DND-41 (cell line): ENCODE data around the gene RPS4Y1.

Source experiments
- EZH2 ChIP-seq: IDR thresholded peaks from 3 replicates; pipeline ENCODE4 v1.6.1; 2012; ENCODE audit warnings: borderline replicate concordance, low read depth, mild to moderate bottlenecking, moderate library complexity, low read length, inconsistent platforms; ENCODE audit not compliant: severe bottlenecking
- TF ChIP-seq, protein P1 (sequence below): IDR thresholded peaks from 2 replicates; pipeline ENCODE4 v1.5.1; 2012; ENCODE audit warnings: borderline replicate concordance, low read length, moderate library complexity, mild to moderate bottlenecking; ENCODE audit not compliant: poor library complexity, severe bottlenecking; ENCODE audit errors: extremely low read depth

DNA sequence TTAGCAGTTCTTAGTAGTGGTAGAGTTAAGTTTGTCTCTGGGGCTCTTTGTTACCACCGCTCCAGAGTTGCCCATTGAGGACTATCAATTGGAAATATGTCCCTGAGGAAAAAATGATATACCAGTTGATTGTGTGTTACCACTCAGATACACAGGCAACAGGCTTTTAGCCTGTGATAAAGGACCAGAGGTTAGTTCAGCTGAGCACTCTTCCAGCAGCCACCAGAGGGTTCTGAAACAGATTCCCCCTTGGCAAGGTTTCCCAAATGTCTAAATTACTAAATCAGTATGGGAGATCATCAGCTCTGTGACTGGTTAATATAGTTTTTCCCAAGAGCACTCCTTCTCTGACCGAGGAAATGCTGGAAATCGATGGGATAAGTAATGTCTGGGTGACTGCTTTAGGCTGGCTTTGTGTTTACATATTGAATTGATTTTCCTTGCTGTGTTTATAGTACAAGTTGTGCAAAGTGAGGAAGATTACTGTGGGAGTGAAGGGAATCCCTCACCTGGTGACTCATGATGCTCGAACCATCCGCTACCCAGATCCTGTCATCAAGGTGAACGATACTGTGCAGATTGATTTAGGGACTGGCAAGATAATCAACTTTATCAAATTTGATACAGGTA is 12.9 kb downstream of the RPS4Y1 start:
- TF ChIP-seq, protein P1, sequence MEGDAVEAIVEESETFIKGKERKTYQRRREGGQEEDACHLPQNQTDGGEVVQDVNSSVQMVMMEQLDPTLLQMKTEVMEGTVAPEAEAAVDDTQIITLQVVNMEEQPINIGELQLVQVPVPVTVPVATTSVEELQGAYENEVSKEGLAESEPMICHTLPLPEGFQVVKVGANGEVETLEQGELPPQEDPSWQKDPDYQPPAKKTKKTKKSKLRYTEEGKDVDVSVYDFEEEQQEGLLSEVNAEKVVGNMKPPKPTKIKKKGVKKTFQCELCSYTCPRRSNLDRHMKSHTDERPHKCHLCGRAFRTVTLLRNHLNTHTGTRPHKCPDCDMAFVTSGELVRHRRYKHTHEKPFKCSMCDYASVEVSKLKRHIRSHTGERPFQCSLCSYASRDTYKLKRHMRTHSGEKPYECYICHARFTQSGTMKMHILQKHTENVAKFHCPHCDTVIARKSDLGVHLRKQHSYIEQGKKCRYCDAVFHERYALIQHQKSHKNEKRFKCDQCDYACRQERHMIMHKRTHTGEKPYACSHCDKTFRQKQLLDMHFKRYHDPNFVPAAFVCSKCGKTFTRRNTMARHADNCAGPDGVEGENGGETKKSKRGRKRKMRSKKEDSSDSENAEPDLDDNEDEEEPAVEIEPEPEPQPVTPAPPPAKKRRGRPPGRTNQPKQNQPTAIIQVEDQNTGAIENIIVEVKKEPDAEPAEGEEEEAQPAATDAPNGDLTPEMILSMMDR, result no peak
- no peak for TF ChIP-seq EZH2
